NT2/D1 (cell line): ENCODE measurements around the gene LYG1.

ENCODE experiments used
- DNase-seq: peaks from one replicate; pipeline ENCODE4 v3.0.0-alpha.2; 2011; ENCODE audit warnings: low read depth, low spot score
- H3K27me3 ChIP-seq: 2 replicates; pipeline ENCODE4 v1.6.0; 2011; ENCODE audit warnings: mild to moderate bottlenecking; ENCODE audit not compliant: insufficient read length, insufficient read depth
- H3K36me3 ChIP-seq: 2 replicates; pipeline ENCODE4 v1.6.1; 2011; ENCODE audit warnings: mild to moderate bottlenecking, low read length, mixed read lengths; ENCODE audit not compliant: insufficient read depth, insufficient read length
- H3K4me1 ChIP-seq: 2 replicates; pipeline ENCODE4 v1.5.1; 2011; ENCODE audit not compliant: insufficient read depth, insufficient read length
- H3K4me3 ChIP-seq: 2 replicates; pipeline ENCODE4 v1.5.1; 2011; ENCODE audit warnings: low read depth; ENCODE audit not compliant: insufficient read length
- H3K9ac ChIP-seq: 2 replicates; pipeline ENCODE4 v1.6.0; 2011; ENCODE audit warnings: low read depth; ENCODE audit not compliant: insufficient read length
- H3K9me3 ChIP-seq: 2 replicates; pipeline ENCODE4 v1.5.1; 2011; ENCODE audit warnings: mild to moderate bottlenecking, low read length; ENCODE audit not compliant: insufficient read depth
- SUZ12 ChIP-seq: IDR thresholded peaks from 2 replicates; pipeline ENCODE4 v1.6.1; 2011; ENCODE audit not compliant: insufficient read length, insufficient read depth; ENCODE audit errors: extremely low read depth
- YY1 ChIP-seq: IDR thresholded peaks from 2 replicates; pipeline ENCODE4 v1.6.1; 2011; ENCODE audit not compliant: insufficient read length, insufficient read depth
- ZNF274 ChIP-seq: IDR thresholded peaks from 2 replicates; pipeline ENCODE4 v1.6.1; 2011; ENCODE audit warnings: mild to moderate bottlenecking, low read depth, low read length

LYG1 gene

DNA sequence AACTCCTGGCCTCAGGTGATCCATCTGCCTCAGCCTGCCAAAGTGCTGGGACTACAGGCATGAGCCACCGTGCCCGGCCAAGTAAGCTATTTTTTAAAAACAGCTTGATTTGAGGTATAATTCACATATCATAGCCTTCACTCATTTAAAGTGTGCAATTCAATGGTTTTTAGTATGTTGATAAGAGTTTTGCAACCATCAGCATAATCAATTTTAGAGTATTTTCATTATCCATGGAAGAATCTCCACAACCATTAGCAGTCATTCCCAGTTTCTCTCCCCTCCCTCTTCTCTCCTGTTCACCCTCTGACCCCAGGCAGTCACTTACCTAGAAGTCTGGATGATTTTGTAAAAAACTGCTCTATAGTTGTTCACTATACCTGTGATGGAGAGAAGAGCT, 40.8 kb downstream of the LYG1 start:
- H3K9ac ChIP-seq = no peak overlapping the region
- no peaks in the 10 kb centered on the region for H3K9me3 ChIP-seq
- H3K4me1 ChIP-seq = no peaks in the 10 kb centered on the region
- H3K36me3 ChIP-seq = no peaks in the 10 kb centered on the region
- no peak overlapping the region for H3K4me3 ChIP-seq
- H3K27me3 ChIP-seq = no peaks in the 10 kb centered on the region
- DNase-seq = no peak
- TF ChIP-seq YY1 (no peak), ZNF274 (no peak), SUZ12 (no peak)

- H3K9ac ChIP-seq = no peak overlapping the region
- no peaks in the 10 kb centered on the region for H3K36me3 ChIP-seq
- TF ChIP-seq SUZ12 (no peak), ZNF274 (no peak), YY1 (no peak)
- H3K9me3 ChIP-seq = no peaks in the 10 kb centered on the region
- no peaks in the 10 kb centered on the region for H3K4me1 ChIP-seq
- H3K4me3 ChIP-seq = no peak overlapping the region
- H3K27me3 ChIP-seq = no peaks in the 10 kb centered on the region
- DNase-seq = no peak
These were observed 41.5 kb downstream of the LYG1 start for GRCh38 chr2:99259465-99259864.

- DNase-seq = no peak
These were observed 44.3 kb downstream of the LYG1 start for GRCh38 chr2:99256677-99257076.

GRCh38 chr2:99255491-99256318, 45.3 kb downstream of the LYG1 start, which contains the start of gene LYG2:
TSS of gene LYG2 (minus strand) at chr2:99255666. CDS start at chr2:99254260, 1,406 bp downstream.
- Histone ChIP-seq H3K27me3 (no peaks in the 10 kb centered on the region), H3K36me3 (no peaks in the 10 kb centered on the region), H3K4me3 (no peak within 1 kb of the TSS), H3K9me3 (no peaks in the 10 kb centered on the region; the same call in 1 of the 2 replicates), H3K4me1 (no peaks in the 10 kb centered on the region), H3K9ac (no peak within 1 kb of the TSS)
- no peak for DNase-seq
- no peak for TF ChIP-seq SUZ12
- TF ChIP-seq ZNF274 = no peak
- no peak for TF ChIP-seq YY1

More at GRCh38 chr2:99256677-99257076, 44.3 kb downstream of the LYG1 start:
- no peak overlapping the region for H3K9ac ChIP-seq
- H3K9me3 ChIP-seq = no peaks in the 10 kb centered on the region
- TF ChIP-seq ZNF274 = no peak
- no peak for TF ChIP-seq YY1
- TF ChIP-seq SUZ12 = no peak
- H3K27me3 ChIP-seq = no peaks in the 10 kb centered on the region
- no peak overlapping the region for H3K4me3 ChIP-seq
- no peaks in the 10 kb centered on the region for H3K36me3 ChIP-seq
- no peaks in the 10 kb centered on the region for H3K4me1 ChIP-seq

DNA sequence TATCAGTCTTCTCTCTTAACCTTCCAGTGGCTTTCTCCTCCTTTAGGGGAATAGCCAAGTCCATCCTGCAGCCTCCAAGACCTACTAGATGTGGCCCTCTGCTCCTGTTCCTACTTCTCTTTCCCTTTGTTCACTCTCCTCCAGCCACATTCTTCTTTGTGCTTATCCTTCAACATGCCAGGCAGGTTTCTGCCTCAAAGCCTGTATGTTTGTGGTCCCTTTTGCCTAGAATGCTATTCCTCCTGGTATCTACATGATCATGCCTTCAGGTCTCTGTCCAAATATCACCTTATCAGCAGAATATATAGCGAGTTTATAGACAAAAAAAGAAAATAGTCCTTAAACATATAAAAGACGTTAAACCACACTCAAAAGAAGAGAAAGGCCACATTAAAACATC, 51.0 kb downstream of the LYG1 start:
- Histone ChIP-seq H3K9ac (no peak overlapping the region), H3K27me3 (no peaks in the 10 kb centered on the region), H3K9me3 (no peaks in the 10 kb centered on the region; the same call in 1 of the 2 replicates), H3K36me3 (peaks cover 4% of the 10 kb centered on the region), H3K4me1 (no peaks in the 10 kb centered on the region), H3K4me3 (no peak overlapping the region)
- TF ChIP-seq ZNF274 (no peak), SUZ12 (no peak), YY1 (no peak)
- no peak for DNase-seq

GRCh38 chr2:99242151-99242550, 58.8 kb downstream of the LYG1 start:
- H3K36me3 ChIP-seq = peaks cover 8% of the 10 kb centered on the region

DNA sequence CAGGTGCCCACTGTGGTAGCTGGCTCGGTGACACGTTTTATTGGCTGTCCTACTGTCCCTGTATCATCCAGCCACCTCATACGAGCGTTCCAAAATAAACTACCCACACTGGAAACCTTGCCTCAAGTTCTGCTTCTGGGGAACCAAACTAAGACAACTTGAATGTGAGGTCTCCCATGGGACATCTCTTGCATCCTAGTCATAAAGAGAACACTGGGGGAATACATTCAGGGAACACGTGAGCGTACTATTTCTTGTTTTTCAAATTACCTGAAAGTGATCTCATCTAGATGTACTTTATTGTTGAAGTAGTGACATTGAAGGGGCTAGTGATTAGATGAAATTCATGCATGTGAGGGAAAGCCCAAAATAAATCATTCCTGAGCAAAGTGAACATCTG, 60.6 kb downstream of the LYG1 start:
- Histone ChIP-seq H3K27me3 (no peaks in the 10 kb centered on the region), H3K36me3 (peaks cover 8% of the 10 kb centered on the region), H3K9ac (no peak overlapping the region), H3K4me1 (no peaks in the 10 kb centered on the region), H3K9me3 (no peaks in the 10 kb centered on the region), H3K4me3 (no peak overlapping the region)
- no peak for DNase-seq
- TF ChIP-seq ZNF274 = no peak
- TF ChIP-seq SUZ12 = no peak
- TF ChIP-seq YY1 = no peak

More at GRCh38 chr2:99242151-99242550, 58.8 kb downstream of the LYG1 start:
- Histone ChIP-seq H3K9ac (no peak overlapping the region), H3K9me3 (no peaks in the 10 kb centered on the region), H3K4me1 (no peaks in the 10 kb centered on the region), H3K27me3 (no peaks in the 10 kb centered on the region), H3K4me3 (no peak overlapping the region)
- no peak for DNase-seq
- TF ChIP-seq YY1 (no peak), SUZ12 (no peak), ZNF274 (no peak)
